GM12878 (cell line): ENCODE results near the gene LRTM2. TPM values are rescaled to one million over a fixed set of nuclear protein-coding genes. Genes with fewer than 3 reads are reported as not detected.

Source experiments
- ATAC-seq: fragments of 200-7000 bp; cut with Tn5 transposase; 3 replicates; pipeline ENCODE4 v1.9.1; 2020; ENCODE audit warnings: mild to moderate bottlenecking, moderate library complexity
- BruUV-seq: library from RNA; stranded (reverse); fragments of 400-500 nt; replicated peaks from 2 replicates; lab custom pipeline; 2021; lab: Mats Ljungman, UMichigan
- CTCF ChIA-PET: fragments of 300-600 bp; sonication (Branson Sonifier 250); formaldehyde crosslinking; extraction: SDS; loops from one replicate; lab custom pipeline; 2021; ENCODE audit warnings: inconsistent platforms; lab: Yijun Ruan, JAX
- POLR2A ChIA-PET: fragments of 350-600 bp; formaldehyde crosslinking; extraction: SDS; loops from one replicate; lab custom pipeline; 2021; ENCODE audit warnings: inconsistent platforms; lab: Charles Lee
- RAD21 ChIA-PET: fragments of 300-600 bp; sonication (Branson Sonifier 250); formaldehyde crosslinking; loops from one replicate; lab custom pipeline; 2023; ENCODE audit warnings: antibody characterized with exemption; ENCODE audit not compliant: unreplicated experiment; lab: Charles Lee
- SMC1A ChIA-PET: fragments of 300-600 bp; sonication (Branson Sonifier 250); formaldehyde crosslinking; loops from one replicate; lab custom pipeline; 2023; ENCODE audit not compliant: unreplicated experiment, uncharacterized antibody; lab: Charles Lee
- DNase-seq: peaks from one replicate; pipeline ENCODE4 v3.0.0-alpha.2; 2011; ENCODE audit warnings: low read depth, low spot score
- FAIRE-seq: peaks from 3 replicates; lab custom pipeline; 2011; peaks lifted over from hg19 to GRCh38; lab: Jason Lieb, UNC
- H2AFZ ChIP-seq: 2 replicates; pipeline ENCODE4 v1.6.0; 2011; ENCODE audit warnings: low read depth, low read length, control low read depth; ENCODE audit not compliant: control insufficient read depth
- H3K27ac ChIP-seq: 2 replicates; pipeline ENCODE4 v1.5.1; 2011; ENCODE audit warnings: control low read depth; ENCODE audit not compliant: control insufficient read depth, insufficient read depth
- H3K27me3 ChIP-seq, 2 experiments: replicated peaks in 1 of 2; 2 replicates each; pipeline versions ENCODE4 v1.6.0 to v1.6.1; 2011; ENCODE audit warnings: low read length in 1 of 2; ENCODE audit not compliant: control insufficient read depth in 2 of 2, insufficient read depth in 2 of 2
- H3K36me3 ChIP-seq, 2 experiments: 2 replicates each; pipeline ENCODE4 v1.5.1; 2011; ENCODE audit warnings: low read length in 1 of 2; ENCODE audit not compliant: control insufficient read depth in 2 of 2, insufficient read depth in 2 of 2
- H3K4me1 ChIP-seq: 2 replicates; pipeline ENCODE4 v1.6.1; 2011; ENCODE audit warnings: mild to moderate bottlenecking, low read length, moderate library complexity, mixed read lengths; ENCODE audit not compliant: control insufficient read depth, insufficient read depth
- H3K4me2 ChIP-seq: 2 replicates; pipeline ENCODE4 v1.6.0; 2011; ENCODE audit warnings: control low read depth; ENCODE audit not compliant: control insufficient read depth, insufficient read depth
- H3K4me3 ChIP-seq: fragments of 200-600 bp; sonication (generic); 2 replicates; pipeline ENCODE4 v1.5.1; 2016
- H3K79me2 ChIP-seq: 2 replicates; pipeline ENCODE4 v1.6.0; 2011; ENCODE audit warnings: low read length; ENCODE audit not compliant: control insufficient read depth, insufficient read depth
- H3K9ac ChIP-seq: 2 replicates; pipeline ENCODE4 v1.8.0; 2011; ENCODE audit warnings: low read length, control low read depth, mixed read lengths; ENCODE audit not compliant: control insufficient read depth, insufficient read depth
- H3K9me3 ChIP-seq: replicated peaks from 3 replicates; pipeline ENCODE4 v1.5.1; 2011; ENCODE audit warnings: mild to moderate bottlenecking, low read length; ENCODE audit not compliant: control insufficient read depth, insufficient read depth
- H4K20me1 ChIP-seq: 2 replicates; pipeline ENCODE4 v1.6.0; 2011; ENCODE audit not compliant: control insufficient read depth, insufficient read depth
- EZH2 ChIP-seq: IDR thresholded peaks from 2 replicates; pipeline ENCODE4 v1.6.1; 2012; ENCODE audit warnings: low read depth, mild to moderate bottlenecking, control low read depth, inconsistent platforms, low read length, borderline replicate concordance; ENCODE audit not compliant: control insufficient read depth
- PAX5 ChIP-seq: IDR thresholded peaks from 2 replicates; pipeline ENCODE4 v1.6.1; 2011; ENCODE audit warnings: low read depth, low read length, borderline replicate concordance
- POU2F2 ChIP-seq: IDR thresholded peaks from 3 replicates; pipeline ENCODE4 v1.6.1; 2011; ENCODE audit warnings: low read depth, mild to moderate bottlenecking, low read length, borderline replicate concordance
- WGBS: methylation state at CpG from one replicate; pipeline ENCODE4 v1.1.6; 2016; ENCODE audit warnings: low lambda C conversion rate; ENCODE audit not compliant: insufficient replicate concordance, insufficient coverage; ENCODE audit errors: missing lambda C conversion rate; 5-methylcytosine and 5-hydroxymethylcytosine counted together
- in situ Hi-C: fragments of 300-500 bp; cut with MboI; formaldehyde crosslinking; loops from 9 replicates; pipeline ENCODE4 v1.14.3; 2018; ENCODE audit warnings: mixed read lengths
- intact Hi-C: fragments of 100-400 bp; cut with micrococcal nuclease; formaldehyde crosslinking; loops from one replicate; pipeline ENCODE4 v1.14.2; 2022; ENCODE audit not compliant: unreplicated experiment
- polyA plus RNA-seq, 11 experiments: library from polyadenylated mRNA; depleted of rRNA in 4 of 11; unstranded in 6 of 11; stranded (reverse) in 5 of 11; fragments of >200 nt; fragmentation: Nextera tagmentation in 4 of 11; fragmentation: Illumina TruSeq in 1 of 11; extraction: Ambion mirVana in 4 of 11; extraction: Trizol in 1 of 11; gene quantifications; 1 replicate in 1 of 11; 2 replicates in 10 of 11; pipeline versions ENCODE4 v1.2.1 to v1.2.3, GENCODE V29; 2011 to 2016; ENCODE audit warnings: inconsistent platforms in 2 of 11, missing spikeins in 2 of 11, low read depth in 1 of 11
- total RNA-seq, 4 experiments: library from RNA; depleted of rRNA in 3 of 4; stranded (reverse); fragments of >200 nt in 3 of 4; fragmentation: Illumina TruSeq in 1 of 4; extraction: Trizol in 1 of 4; gene quantifications; 2 replicates each; pipeline versions ENCODE4 v1.2.1 to v1.2.3, GENCODE V29; 2013 to 2021
- TF ChIP-seq, protein P1 (sequence below): IDR thresholded peaks from 2 replicates; pipeline ENCODE4 v1.6.1; 2011; ENCODE audit warnings: borderline replicate concordance, low read depth, mild to moderate bottlenecking, moderate library complexity, low read length; ENCODE audit not compliant: insufficient read depth, poor library complexity, severe bottlenecking
- TF ChIP-seq, protein P2 (sequence below), 3 experiments: IDR thresholded peaks in 2 of 3; conservative IDR thresholded peaks in 1 of 3; 2 replicates each; pipeline ENCODE4 v1.5.1; 2011; ENCODE audit warnings: low read depth in 3 of 3, low read length in 3 of 3, mild to moderate bottlenecking in 3 of 3, control low read depth in 2 of 3, moderate library complexity in 2 of 3, inconsistent platforms in 1 of 3, mixed read lengths in 1 of 3; ENCODE audit not compliant: control insufficient read depth in 2 of 3, insufficient read depth in 1 of 3; ENCODE audit errors: extremely low read depth in 1 of 3

Gene LRTM2
- total and polyA plus RNA-seq, 10 of the 15 experiments (the other 5 are each of a cell fraction or from before 2014, with no cell fraction given), result 0.05 TPM; not detected in 9

DNA sequence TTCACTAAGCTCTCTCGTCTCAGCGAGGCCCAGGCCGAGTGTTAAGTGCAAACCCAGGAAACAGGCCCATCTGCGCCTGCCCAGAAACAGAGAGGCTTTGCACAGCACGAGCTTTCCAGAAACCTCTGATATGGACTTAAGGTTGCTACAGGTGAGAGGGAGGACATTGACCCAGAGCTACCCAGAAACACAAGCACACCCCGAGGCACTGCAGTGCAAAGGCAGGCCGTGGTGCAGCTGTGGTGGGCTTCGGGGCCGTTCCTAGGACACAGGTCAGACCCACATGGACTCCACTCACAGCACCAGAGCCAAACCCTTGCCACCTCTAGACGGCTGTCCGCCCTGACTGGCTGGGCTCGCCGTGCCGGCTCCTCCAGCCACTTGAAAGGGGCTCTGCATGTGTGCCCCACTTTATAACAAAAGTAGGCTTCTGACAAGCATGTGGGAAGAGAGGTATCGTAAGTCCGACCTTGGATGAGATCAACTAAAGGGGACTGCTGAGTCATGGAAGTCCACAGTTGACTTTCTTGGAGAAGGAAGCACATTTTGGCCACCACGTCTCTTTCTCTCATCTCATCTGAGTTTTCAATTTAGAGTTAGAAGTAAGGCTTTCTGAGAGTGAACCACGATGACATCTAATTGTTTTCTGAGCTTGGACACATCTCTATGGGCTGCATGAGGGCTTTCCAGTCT, 59.9 kb downstream of the LRTM2 start:
- CTCF ChIA-PET, result interaction anchor here (1.5 kb wide), 1 partner anchor 59 kb away, joined by 4 read pairs; no protein-coding TSS in a partner anchor
- no peak for ATAC-seq
- SMC1A ChIA-PET, result no interaction called here
- no peak overlapping the region for H3K9ac ChIP-seq
- no peak overlapping the region for H2AFZ ChIP-seq
- H3K27ac ChIP-seq, result no peak overlapping the region
- POLR2A ChIA-PET, result no interaction called here
- no peak overlapping the region for H3K4me2 ChIP-seq
- no peaks in the 10 kb centered on the region for H3K4me1 ChIP-seq
- BruUV-seq, result no TSS peak
- no peaks in the 10 kb centered on the region for H3K36me3 ChIP-seq
- no peak overlapping the region for H3K4me3 ChIP-seq
- H3K27me3 ChIP-seq, result peaks cover 0 to 2% of the 10 kb centered on the region in 2 experiments
- 29% methylated on average over 18 of the region's 18 CpGs for WGBS
- no peak for FAIRE-seq
- intact Hi-C loops, result no loop called here
- in situ Hi-C loops, result no loop called here
- RAD21 ChIA-PET, result no interaction called here
- TF ChIP-seq, protein P1, sequence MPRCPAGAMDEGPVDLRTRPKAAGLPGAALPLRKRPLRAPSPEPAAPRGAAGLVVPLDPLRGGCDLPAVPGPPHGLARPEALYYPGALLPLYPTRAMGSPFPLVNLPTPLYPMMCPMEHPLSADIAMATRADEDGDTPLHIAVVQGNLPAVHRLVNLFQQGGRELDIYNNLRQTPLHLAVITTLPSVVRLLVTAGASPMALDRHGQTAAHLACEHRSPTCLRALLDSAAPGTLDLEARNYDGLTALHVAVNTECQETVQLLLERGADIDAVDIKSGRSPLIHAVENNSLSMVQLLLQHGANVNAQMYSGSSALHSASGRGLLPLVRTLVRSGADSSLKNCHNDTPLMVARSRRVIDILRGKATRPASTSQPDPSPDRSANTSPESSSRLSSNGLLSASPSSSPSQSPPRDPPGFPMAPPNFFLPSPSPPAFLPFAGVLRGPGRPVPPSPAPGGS, result no peak
- TF ChIP-seq EZH2 (no peak), POU2F2 (no peak), PAX5 (no peak)
- TF ChIP-seq, protein P2, sequence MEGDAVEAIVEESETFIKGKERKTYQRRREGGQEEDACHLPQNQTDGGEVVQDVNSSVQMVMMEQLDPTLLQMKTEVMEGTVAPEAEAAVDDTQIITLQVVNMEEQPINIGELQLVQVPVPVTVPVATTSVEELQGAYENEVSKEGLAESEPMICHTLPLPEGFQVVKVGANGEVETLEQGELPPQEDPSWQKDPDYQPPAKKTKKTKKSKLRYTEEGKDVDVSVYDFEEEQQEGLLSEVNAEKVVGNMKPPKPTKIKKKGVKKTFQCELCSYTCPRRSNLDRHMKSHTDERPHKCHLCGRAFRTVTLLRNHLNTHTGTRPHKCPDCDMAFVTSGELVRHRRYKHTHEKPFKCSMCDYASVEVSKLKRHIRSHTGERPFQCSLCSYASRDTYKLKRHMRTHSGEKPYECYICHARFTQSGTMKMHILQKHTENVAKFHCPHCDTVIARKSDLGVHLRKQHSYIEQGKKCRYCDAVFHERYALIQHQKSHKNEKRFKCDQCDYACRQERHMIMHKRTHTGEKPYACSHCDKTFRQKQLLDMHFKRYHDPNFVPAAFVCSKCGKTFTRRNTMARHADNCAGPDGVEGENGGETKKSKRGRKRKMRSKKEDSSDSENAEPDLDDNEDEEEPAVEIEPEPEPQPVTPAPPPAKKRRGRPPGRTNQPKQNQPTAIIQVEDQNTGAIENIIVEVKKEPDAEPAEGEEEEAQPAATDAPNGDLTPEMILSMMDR (IDR thresholded peaks at IDR 0.05 in 2 of 3, conservative IDR thresholded peaks at IDR 0.05 in 1 of 3; ENCODE audit: control insufficient read depth in 2 of 3, extremely low read depth in 1 of 3, insufficient read depth in 1 of 3, low read depth in 3 of 3, low read length in 3 of 3), result no peak
- H3K79me2 ChIP-seq, result no peaks in the 10 kb centered on the region
- no peaks in the 10 kb centered on the region for H4K20me1 ChIP-seq
- no peak for DNase-seq
- H3K9me3 ChIP-seq, result no peaks in the 10 kb centered on the region
